GM12873 (cell line): ENCODE measurements around the gene HYAL1.

Experiments used
- TF ChIP-seq, protein P1 (sequence below): IDR thresholded peaks from 2 replicates; pipeline ENCODE4 v1.5.1; 2012; ENCODE audit warnings: low read depth, mild to moderate bottlenecking, moderate library complexity, low read length, control low read depth; ENCODE audit not compliant: insufficient read depth; ENCODE audit errors: missing control alignments

Gene HYAL1

DNA sequence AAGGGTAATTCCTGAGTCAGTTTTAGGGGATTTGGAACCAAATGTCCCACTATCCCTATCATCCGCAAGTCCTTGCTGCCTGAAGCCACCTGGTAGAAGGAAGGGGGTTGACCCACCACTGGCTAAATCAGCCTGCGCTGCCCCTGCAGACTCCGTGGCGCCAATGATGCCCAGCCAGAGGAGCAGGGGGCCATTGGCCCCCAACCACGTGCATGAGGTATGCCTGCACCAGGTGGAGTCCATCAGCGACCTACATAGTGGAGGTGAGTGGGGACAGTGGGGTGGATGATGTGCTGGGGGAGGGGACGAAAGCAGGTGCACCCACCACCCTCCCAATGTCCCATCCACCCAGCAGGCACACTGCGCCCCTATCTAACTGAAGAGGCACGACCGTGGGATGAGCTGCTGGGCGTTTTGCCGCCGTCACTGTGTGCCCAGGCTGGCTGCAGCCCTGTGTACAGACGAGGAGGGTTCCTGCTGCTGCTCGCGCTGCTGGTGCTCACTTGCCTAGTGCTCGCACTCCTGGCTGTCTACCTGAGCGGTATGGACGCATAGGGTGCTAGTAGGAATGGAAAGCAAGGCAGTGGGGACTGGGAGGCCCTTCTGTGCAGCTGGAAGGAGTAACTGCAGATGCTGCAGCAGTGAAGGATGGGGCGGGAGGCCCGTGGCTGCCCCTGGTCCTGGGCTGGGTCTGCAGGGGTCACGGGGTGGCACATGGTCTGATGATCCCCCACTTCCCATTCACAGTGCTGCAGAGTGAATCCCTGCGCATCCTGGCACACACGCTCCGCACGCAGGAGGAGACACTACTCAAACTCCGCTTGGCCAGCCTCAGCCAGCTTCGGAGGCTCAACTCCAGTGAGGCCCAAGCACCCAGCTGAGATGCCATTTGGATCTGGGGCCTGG lies 16.8 kb downstream of the HYAL1 start:
- TF ChIP-seq, protein P1, sequence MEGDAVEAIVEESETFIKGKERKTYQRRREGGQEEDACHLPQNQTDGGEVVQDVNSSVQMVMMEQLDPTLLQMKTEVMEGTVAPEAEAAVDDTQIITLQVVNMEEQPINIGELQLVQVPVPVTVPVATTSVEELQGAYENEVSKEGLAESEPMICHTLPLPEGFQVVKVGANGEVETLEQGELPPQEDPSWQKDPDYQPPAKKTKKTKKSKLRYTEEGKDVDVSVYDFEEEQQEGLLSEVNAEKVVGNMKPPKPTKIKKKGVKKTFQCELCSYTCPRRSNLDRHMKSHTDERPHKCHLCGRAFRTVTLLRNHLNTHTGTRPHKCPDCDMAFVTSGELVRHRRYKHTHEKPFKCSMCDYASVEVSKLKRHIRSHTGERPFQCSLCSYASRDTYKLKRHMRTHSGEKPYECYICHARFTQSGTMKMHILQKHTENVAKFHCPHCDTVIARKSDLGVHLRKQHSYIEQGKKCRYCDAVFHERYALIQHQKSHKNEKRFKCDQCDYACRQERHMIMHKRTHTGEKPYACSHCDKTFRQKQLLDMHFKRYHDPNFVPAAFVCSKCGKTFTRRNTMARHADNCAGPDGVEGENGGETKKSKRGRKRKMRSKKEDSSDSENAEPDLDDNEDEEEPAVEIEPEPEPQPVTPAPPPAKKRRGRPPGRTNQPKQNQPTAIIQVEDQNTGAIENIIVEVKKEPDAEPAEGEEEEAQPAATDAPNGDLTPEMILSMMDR, result no peak

- TF ChIP-seq, protein P1, result no peak
Observed at GRCh38 chr3:50279255-50280016, 23.9 kb downstream of the HYAL1 start.

DNA sequence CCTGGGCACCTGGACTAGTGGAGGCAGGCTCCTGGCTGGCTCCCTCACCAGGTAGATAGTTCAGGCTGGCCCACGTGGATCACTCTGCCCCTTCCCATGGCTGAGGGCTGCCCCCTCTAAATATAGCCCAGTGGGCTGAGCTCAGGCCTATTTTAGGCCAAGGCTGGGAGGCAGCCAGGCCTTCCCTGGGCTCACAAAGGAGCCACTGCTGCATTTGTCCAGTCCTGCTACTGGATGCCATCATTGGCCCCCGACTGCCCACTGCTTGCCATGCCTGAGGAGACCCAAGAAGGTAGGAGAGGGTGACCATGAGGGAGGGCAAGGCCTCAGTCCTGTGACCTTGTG lies 24.5 kb downstream of the HYAL1 start, which contains the start of gene LSMEM2:
TSS of gene LSMEM2 (plus strand) at position 208 of the 345 bp plus-strand sequence. CDS start at position 235, 27 bp downstream.
- TF ChIP-seq, protein P1, result no peak

GRCh38 chr3:50278123-50278879 lies 25.1 kb downstream of the HYAL1 start:
- TF ChIP-seq, protein P1, result no peak

DNA sequence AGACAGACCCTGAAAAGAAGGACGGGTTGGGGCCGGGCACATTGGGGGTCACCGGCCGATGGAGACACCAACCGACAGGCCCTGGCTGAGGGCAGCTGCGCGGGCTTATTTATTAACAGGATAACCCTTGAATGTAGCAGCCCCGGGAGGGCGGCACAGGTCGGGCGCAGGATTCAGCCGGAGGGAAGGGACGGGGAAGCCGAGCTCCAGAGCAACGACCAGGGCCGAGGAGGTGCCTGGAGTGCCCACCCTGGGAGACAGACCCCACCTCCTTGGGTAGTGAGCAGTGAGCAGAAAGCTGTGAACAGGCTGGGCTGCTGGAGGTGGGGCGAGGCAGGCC lies 26.6 kb downstream of the HYAL1 start:
- TF ChIP-seq, protein P1, result no peak

- TF ChIP-seq, protein P1, result no peak
Observed at GRCh38 chr3:50275996-50276761, 27.2 kb downstream of the HYAL1 start.
